ENCODE measurements around the gene POLA2. TPM values are rescaled to one million over a fixed set of nuclear protein-coding genes. Genes with fewer than 3 reads are reported as not detected.

Gene POLA2
- polyA plus RNA-seq, 2 of the 4 experiments (the other 2 are of a cell fraction) = 34.5 to 52.3 TPM

GRCh38 chr11:65307298-65308229 is 45.8 kb downstream of the POLA2 start:
- no peak overlapping the region for H3K4me3 ChIP-seq
- FAIRE-seq = no peak
- no peak; a peak in 1 of 6 replicates for ATAC-seq
- H3K4me2 ChIP-seq = peak overlapping the region; percentile 31; the same call in 1 of the 3 replicates
- peak overlapping the region; percentile 24 to 71; a peak in 3 of 6 replicates for H3K27ac ChIP-seq
- no peaks in the 10 kb centered on the region for H3K9me3 ChIP-seq
- ChIA-PET POLR2A (no interaction called here), CTCF (interaction anchor here (0.5 to 78.3 kb wide), 4 partner anchors 8 to 281 kb away, joined by 3 to 3090 read pairs (median 1546); partner anchors contain the start of genes CDC42EP2, DPF2, POLA2 and SNX15)
- peaks cover 52% of the 10 kb centered on the region for H3K4me1 ChIP-seq
- DNase-seq (ENCODE audit: low read depth in 1 of 2, low spot score in 1 of 2) = no peak
- WGBS (ENCODE audit: missing lambda C conversion rate) = 90% methylated on average over 6 of the region's 6 CpGs
- TF ChIP-seq ZSCAN20 (CRISPR knock-in tag; IDR thresholded peaks at IDR 0.05) = no peak
- TF ChIP-seq NR3C1 (IDR thresholded peaks at IDR 0.05) = no peak
- no peak for TF ChIP-seq KDM5A (IDR thresholded peaks at IDR 0.05)
- TF ChIP-seq NFE2L2 (conservative IDR thresholded peaks at IDR 0.05; ENCODE audit: low read length) = no peak
- no peak for TF ChIP-seq HEYL (CRISPR knock-in tag; IDR thresholded peaks at IDR 0.05)
- no peak for TF ChIP-seq POLR2A (IDR thresholded peaks at IDR 0.05; ENCODE audit: low read length)
- no peak for TF ChIP-seq HMGXB4 (CRISPR knock-in tag; IDR thresholded peaks at IDR 0.05; ENCODE audit: borderline replicate concordance)
- no peak for TF ChIP-seq USF2 (IDR thresholded peaks at IDR 0.05)
- no peak for TF ChIP-seq HOXA7 (CRISPR knock-in tag; IDR thresholded peaks at IDR 0.05)
- TF ChIP-seq ZFP36 (IDR thresholded peaks at IDR 0.05; ENCODE audit: borderline replicate concordance, partially characterized antibody) = no peak
- TF ChIP-seq HOXB5 (CRISPR knock-in tag; IDR thresholded peaks at IDR 0.05) = no peak

GRCh38 chr11:65308281-65308891 is 46.6 kb downstream of the POLA2 start:
- no peak for FAIRE-seq
- CTCF ChIA-PET = interaction anchor here (0.7 to 78.3 kb wide), 3 partner anchors 7 to 282 kb away, joined by 3 to 3090 read pairs (median 3090); partner anchors contain the start of genes CDC42EP2, DPF2, POLA2 and SNX15

GRCh38 chr11:65309006-65309405 is 47.2 kb downstream of the POLA2 start:
- H3K4me2 ChIP-seq = peak overlapping the region; percentile 31; the same call in 1 of the 3 replicates
- FAIRE-seq = no peak
- H3K4me3 ChIP-seq = no peak overlapping the region
- ATAC-seq = no peak
- no peak for DNase-seq (ENCODE audit: low read depth in 1 of 2, low spot score in 1 of 2)
- TF ChIP-seq TP53 (CRISPR knock-in tag; IDR thresholded peaks at IDR 0.05) = no peak
- no peak for TF ChIP-seq ZNF302 (CRISPR knock-in tag; IDR thresholded peaks at IDR 0.05)
- no peak for TF ChIP-seq JUNB (IDR thresholded peaks at IDR 0.05)
- TF ChIP-seq POLR2A (IDR thresholded peaks at IDR 0.05; ENCODE audit: low read length) = no peak
- no peak for TF ChIP-seq BCL3 (IDR thresholded peaks at IDR 0.05)
- no peak for TF ChIP-seq RNF2 (IDR thresholded peaks at IDR 0.05; ENCODE audit: borderline replicate concordance, low read depth)
- TF ChIP-seq RFX5 (IDR thresholded peaks at IDR 0.05) = no peak
- no peak for TF ChIP-seq CHD2 (IDR thresholded peaks at IDR 0.05; ENCODE audit: low read length, partially characterized antibody)
- no peak for TF ChIP-seq CBX8 (IDR thresholded peaks at IDR 0.05)
- no peak for TF ChIP-seq ELK1 (IDR thresholded peaks at IDR 0.05; ENCODE audit: low read depth, low read length)
- no peak for TF ChIP-seq FOSL2 (IDR thresholded peaks at IDR 0.05)
- no peak for TF ChIP-seq FOSL2 (CRISPR knock-in tag; IDR thresholded peaks at IDR 0.05)
- no peak for TF ChIP-seq HEYL (CRISPR knock-in tag; IDR thresholded peaks at IDR 0.05)
- TF ChIP-seq TFCP2L1 (CRISPR knock-in tag; IDR thresholded peaks at IDR 0.05) = no peak
- H3K9me3 ChIP-seq = no peaks in the 10 kb centered on the region
- 80% methylated on average over 5 of the region's 5 CpGs for WGBS (ENCODE audit: missing lambda C conversion rate)
- POLR2A ChIA-PET = no interaction called here
- H3K4me1 ChIP-seq = peaks cover 58% of the 10 kb centered on the region
- CTCF ChIA-PET = interaction anchor here (76.3 to 78.3 kb wide), 2 partner anchors 7 to 28 kb away, joined by 3090 read pairs; partner anchors contain the start of genes CDC42EP2, DPF2, POLA2 and TIGD3
- H3K27ac ChIP-seq = peak overlapping the region; percentile 24 to 71; a peak in 4 of 6 replicates

More at GRCh38 chr11:65308281-65308891, 46.6 kb downstream of the POLA2 start:
- no peak for TF ChIP-seq POLR2A (IDR thresholded peaks at IDR 0.05; ENCODE audit: low read length)
- peak; percentile 69 for TF ChIP-seq MAFK (IDR thresholded peaks at IDR 0.05; ENCODE audit: partially characterized antibody)
- POLR2A ChIA-PET = no interaction called here
- ATAC-seq (peak; percentile 22 to 40; a peak in 3 of 6 replicates), DNase-seq (ENCODE audit: low read depth in 1 of 2, low spot score in 1 of 2) (no peak)
- peaks cover 52% of the 10 kb centered on the region for H3K4me1 ChIP-seq
- H3K4me3 ChIP-seq = no peak overlapping the region
- H3K27ac ChIP-seq = peak overlapping the region; percentile 24 to 71; a peak in 4 of 6 replicates
- no peaks in the 10 kb centered on the region for H3K9me3 ChIP-seq
- peak overlapping the region; percentile 31; the same call in 2 of the 3 replicates for H3K4me2 ChIP-seq
- WGBS (ENCODE audit: missing lambda C conversion rate) = 38% methylated on average over 6 of the region's 7 CpGs

All from A549 (cell line).